Measurements from ENCODE around the gene SLC16A11.
"Not testable (repeated sequence)": the region's sequence is repeated elsewhere in the genome, so short reads cannot be mapped to it uniquely, and the experiment has no call there.

Gene SLC16A11

GRCh38 chr17:7058831-7059447 lies 15.0 kb upstream of the SLC16A11 start:
- no peak for DNase-seq (ENCODE audit: low spot score)

GRCh38 chr17:7056386-7056785 lies 12.5 kb upstream of the SLC16A11 start:
- DNase-seq (ENCODE audit: low spot score): no peak

GRCh38 chr17:7050583-7050982 lies 6.7 kb upstream of the SLC16A11 start:
- DNase-seq (ENCODE audit: low spot score): not testable (repeated sequence)

GRCh38 chr17:7048968-7049367 lies 5.1 kb upstream of the SLC16A11 start:
- no peak for DNase-seq (ENCODE audit: low spot score)

- DNase-seq (ENCODE audit: low spot score): no peak
These were observed 3.7 kb upstream of the SLC16A11 start for GRCh38 chr17:7047566-7047965.

- DNase-seq (ENCODE audit: low spot score): not testable (repeated sequence)
These were observed 3.0 kb upstream of the SLC16A11 start for GRCh38 chr17:7046725-7047397.

GRCh38 chr17:7046127-7046724 lies 2.3 kb upstream of the SLC16A11 start:
- no peak for DNase-seq (ENCODE audit: low spot score)

GRCh38 chr17:7045492-7046126 lies 1.7 kb upstream of the SLC16A11 start:
- peak; percentile 74 for DNase-seq (ENCODE audit: low spot score)

GRCh38 chr17:7043182-7043496 lies 753 bp downstream of the SLC16A11 start:
- no peak for DNase-seq (ENCODE audit: low spot score)

GRCh38 chr17:7042501-7043181 lies 1.3 kb downstream of the SLC16A11 start:
- peak; percentile 38 for DNase-seq (ENCODE audit: low spot score)

GRCh38 chr17:7041607-7042500 lies 2.0 kb downstream of the SLC16A11 start:
- no peak for DNase-seq (ENCODE audit: low spot score)

- no peak for DNase-seq (ENCODE audit: low spot score)
These were observed 4.1 kb downstream of the SLC16A11 start for GRCh38 chr17:7039832-7040231.

- DNase-seq (ENCODE audit: low spot score): no peak
These were observed 5.6 kb downstream of the SLC16A11 start for GRCh38 chr17:7038025-7038862.

- peak; percentile 99 for DNase-seq (ENCODE audit: low spot score)
These were observed 8.1 kb downstream of the SLC16A11 start, which contains the start of gene SLC16A13 for GRCh38 chr17:7035591-7036368. Gene SLC16A13, plus strand, starts transcription at chr17:7036015. Its CDS starts 368 bp downstream, at chr17:7036383.

GRCh38 chr17:7034955-7035590 lies 8.8 kb downstream of the SLC16A11 start:
- no peak for DNase-seq (ENCODE audit: low spot score)

- DNase-seq (ENCODE audit: low spot score): no peak
These were observed 14.2 kb downstream of the SLC16A11 start for GRCh38 chr17:7029659-7030058.

- DNase-seq (ENCODE audit: low spot score): no peak
These were observed 14.8 kb downstream of the SLC16A11 start for GRCh38 chr17:7029096-7029495.

GRCh38 chr17:7027335-7027734 lies 16.6 kb downstream of the SLC16A11 start:
- no peak for DNase-seq (ENCODE audit: low spot score)

- DNase-seq (ENCODE audit: low spot score): no peak
These were observed 17.3 kb downstream of the SLC16A11 start for GRCh38 chr17:7026471-7027115.
